Motor neuron (in vitro differentiated cells): Measurements from ENCODE around the gene ZNF425. TPM values are rescaled to one million over a fixed set of nuclear protein-coding genes. Genes with fewer than 3 reads are reported as not detected.
A peak's percentile ranks its signal among the peaks of the same experiment; 100 is the strongest.
"Not testable (repeated sequence)": the region's sequence is repeated elsewhere in the genome, so short reads cannot be mapped to it uniquely, and the experiment has no call there.

Experiments used
- ATAC-seq, 8 experiments: fragments of 200-7000 bp; cut with Tn5 transposase; replicated peaks in 6 of 8; 2 replicates each; pipeline ENCODE4 v1.8.0; 2021; ENCODE audit warnings: mild to moderate bottlenecking in 8 of 8, moderate library complexity in 8 of 8
- H3K27ac ChIP-seq, 2 donors: fragments of 250-450 bp; sonication (Bioruptor Pico); 2 replicates each; pipeline ENCODE4 v1.9.0; 2021; ENCODE audit warnings: antibody characterized with exemption in 2 of 2, mild to moderate bottlenecking in 2 of 2, moderate library complexity in 1 of 2
- H3K4me1 ChIP-seq, 2 donors: fragments of 250-450 bp; sonication (Bioruptor Pico); replicated peaks in 1 of 2; 2 replicates each; pipeline ENCODE4 v1.6.1; 2021; ENCODE audit warnings: antibody characterized with exemption in 2 of 2, mild to moderate bottlenecking in 2 of 2, moderate library complexity in 1 of 2
- H3K4me3 ChIP-seq, 5 donors: fragments of 250-450 bp; sonication (Bioruptor Pico); 2 replicates each; pipeline ENCODE4 v1.9.0; 2021; ENCODE audit warnings: antibody characterized with exemption in 5 of 5, mild to moderate bottlenecking in 5 of 5, moderate library complexity in 4 of 5
- WGBS, 10 experiments: fragments of 450-650 bp; shearing (Covaris generic); methylation state at CpG; one replicate each; pipeline ENCODE4 v1.0.0; 2022; 5-methylcytosine and 5-hydroxymethylcytosine counted together
- in situ Hi-C, 9 experiments: fragments of 400-800 bp; cut with MboI; loops; one replicate each; pipeline ENCODE4 v1.15.0; 2021; ENCODE audit warnings: low sequenced_read_pairs in 9 of 9, low pct_unique_long_range_greater_than_20kb in 2 of 9; ENCODE audit not compliant: unreplicated experiment in 9 of 9
- total RNA-seq, 8 experiments: library from RNA; unstranded; fragments of 300-600 nt; gene quantifications; 2 replicates each; pipeline versions ENCODE4 v1.2.3 to v1.2.4, GENCODE V29; 2022

ZNF425 gene
- total RNA-seq, 8 experiments from 2014 or later: 2.5 to 5.1 (median 3.2) TPM

GRCh38 chr7:149147072-149147751 is 21.1 kb upstream of the ZNF425 start, which contains the start of gene ZNF398:
TSS of gene ZNF398 (plus strand) at chr7:149147453. CDS start at chr7:149147743, 290 bp downstream.
- 0 to 29% (median 6%) methylated on average over 1 to 18 of the region's 79 CpGs; no CpG with 5 or more reads in 2 of the 10 experiments for WGBS, 10 experiments
- in situ Hi-C loops: no loop called here
- peak; percentile 75 to 88 (median 85) for ATAC-seq
- Histone ChIP-seq H3K4me1 (peaks cover 13 to 20% of the 10 kb centered on the region in 2 donors), H3K27ac (peak within 1 kb of the TSS; percentile 87 to 88), H3K4me3 (peak within 1 kb of the TSS; percentile 76 to 98 (median 94))

- peaks cover 13 to 20% of the 10 kb centered on the region in 2 donors for H3K4me1 ChIP-seq
- H3K4me3 ChIP-seq: no peak overlapping the region
- no peak for ATAC-seq
- in situ Hi-C loops: no loop called here
- no peak overlapping the region for H3K27ac ChIP-seq
- WGBS, 10 experiments: 39 to 100% (median 72%) methylated on average over 3 to 8 of the region's 8 CpGs
Measured at GRCh38 chr7:149145031-149145845, 19.1 kb upstream of the ZNF425 start.

GRCh38 chr7:149144436-149144922 is 18.4 kb upstream of the ZNF425 start:
- H3K27ac ChIP-seq, H3K4me3 ChIP-seq, in situ Hi-C loops, ATAC-seq: not testable (repeated sequence)
- WGBS, 10 experiments: 46 to 80% (median 62%) methylated on average over 2 to 14 of the region's 14 CpGs
- H3K4me1 ChIP-seq: peaks cover 12 to 16% of the 10 kb centered on the region in 2 donors

GRCh38 chr7:149141893-149142292 is 15.8 kb upstream of the ZNF425 start:
- in situ Hi-C loops: no loop called here
- peaks cover 8 to 9% of the 10 kb centered on the region in 2 donors for H3K4me1 ChIP-seq
- 73 to 100% (median 94%) methylated on average over 1 to 4 of the region's 4 CpGs; no CpG with 5 or more reads in 3 of the 10 experiments for WGBS, 10 experiments
- H3K27ac ChIP-seq: no peak overlapping the region
- ATAC-seq: no peak
- H3K4me3 ChIP-seq: no peak overlapping the region

- H3K4me1 ChIP-seq: peaks cover 6 to 8% of the 10 kb centered on the region in 2 donors
- no peak overlapping the region for H3K4me3 ChIP-seq
- H3K27ac ChIP-seq: no peak overlapping the region
- 78 to 100% (median 93%) methylated on average over 1 to 3 of the region's 3 CpGs; no CpG with 5 or more reads in 4 of the 10 experiments for WGBS, 10 experiments
- in situ Hi-C loops: no loop called here
- no peak for ATAC-seq
Measured at GRCh38 chr7:149140831-149141230, 14.7 kb upstream of the ZNF425 start.

- Histone ChIP-seq H3K4me1 (no peaks in the 10 kb centered on the region), H3K4me3 (no peak overlapping the region), H3K27ac (no peak overlapping the region)
- 92 to 100% (median 100%) methylated on average over 1 to 6 of the region's 9 CpGs; no CpG with 5 or more reads in 1 of the 10 experiments for WGBS, 10 experiments
- ATAC-seq: no peak
- in situ Hi-C loops: no loop called here
Measured at GRCh38 chr7:149136118-149136517, 10.0 kb upstream of the ZNF425 start.

- WGBS, 10 experiments: 75 to 100% (median 94%) methylated on average over 1 to 2 of the region's 2 CpGs; no CpG with 5 or more reads in 4 of the 10 experiments
- no peak for ATAC-seq
- H3K27ac ChIP-seq: no peak overlapping the region
- H3K4me3 ChIP-seq: no peak overlapping the region
- H3K4me1 ChIP-seq: peaks cover 3 to 4% of the 10 kb centered on the region in 2 donors
- in situ Hi-C loops: no loop called here
Measured at GRCh38 chr7:149133028-149133710, 7.0 kb upstream of the ZNF425 start.

- Histone ChIP-seq H3K27ac (no peak overlapping the region), H3K4me1 (peaks cover 6% of the 10 kb centered on the region in 2 donors), H3K4me3 (no peak overlapping the region)
- no peak for ATAC-seq
- in situ Hi-C loops: no loop called here
- WGBS, 10 experiments: 70 to 100% (median 97%) methylated on average over 1 to 5 of the region's 5 CpGs
Measured at GRCh38 chr7:149130572-149131198, 4.6 kb upstream of the ZNF425 start.

- Histone ChIP-seq H3K4me1 (peaks cover 6 to 9% of the 10 kb centered on the region in 2 donors), H3K4me3 (peak overlapping the region; percentile 77 to 99 (median 94)), H3K27ac (peak overlapping the region; percentile 88 to 95)
- 0 to 3% (median 0%) methylated on average over 1 to 12 of the region's 48 CpGs; no CpG with 5 or more reads in 4 of the 10 experiments for WGBS, 10 experiments
- in situ Hi-C loops: no loop called here
- peak; percentile 43 to 61 (median 50) for ATAC-seq
Measured at GRCh38 chr7:149126662-149127266, 640 bp upstream of the ZNF425 start.

GRCh38 chr7:149125189-149125862 is 798 bp downstream of the ZNF425 start:
- 0 to 8% (median 3%) methylated on average over 2 to 13 of the region's 21 CpGs for WGBS, 10 experiments
- in situ Hi-C loops: no loop called here
- Histone ChIP-seq H3K27ac (peak overlapping the region; percentile 88 to 95), H3K4me1 (peaks cover 6 to 9% of the 10 kb centered on the region in 2 donors), H3K4me3 (peak overlapping the region; percentile 77 to 99 (median 94))
- ATAC-seq: no peak

- in situ Hi-C loops: no loop called here
- Histone ChIP-seq H3K4me1 (no peaks in the 10 kb centered on the region), H3K27ac (no peak overlapping the region), H3K4me3 (no peak overlapping the region)
- ATAC-seq: no peak
- 85 to 100% (median 95%) methylated on average over 1 to 9 of the region's 12 CpGs; no CpG with 5 or more reads in 4 of the 10 experiments for WGBS, 10 experiments
Measured at GRCh38 chr7:149109969-149110368, 16.2 kb downstream of the ZNF425 start.
